Left renal cortex interstitium (tissue), 4 donors: ENCODE measurements around the gene COL6A1. TPM values are rescaled to one million over a fixed set of nuclear protein-coding genes. Genes with fewer than 3 reads are reported as not detected.
"Not testable (repeated sequence)": the region's sequence is repeated elsewhere in the genome, so short reads cannot be mapped to it uniquely, and the experiment has no call there.

Source experiments
- DNase-seq, 4 donors: peaks; one replicate each; pipeline ENCODE4 v3.0.0-alpha.2; 2013; ENCODE audit warnings: low read depth in 4 of 4, low spot score in 2 of 4, missing footprints in 1 of 4
- polyA plus RNA-seq, 4 donors: library from polyadenylated mRNA; unstranded; fragments of 120-200 nt; gene quantifications; one replicate each; pipeline ENCODE4 v1.2.1, GENCODE V29; 2013; ENCODE audit not compliant: insufficient read length in 4 of 4

The COL6A1 gene
- polyA plus RNA-seq, 4 donors, result 218 to 378 (median 313) TPM

DNA sequence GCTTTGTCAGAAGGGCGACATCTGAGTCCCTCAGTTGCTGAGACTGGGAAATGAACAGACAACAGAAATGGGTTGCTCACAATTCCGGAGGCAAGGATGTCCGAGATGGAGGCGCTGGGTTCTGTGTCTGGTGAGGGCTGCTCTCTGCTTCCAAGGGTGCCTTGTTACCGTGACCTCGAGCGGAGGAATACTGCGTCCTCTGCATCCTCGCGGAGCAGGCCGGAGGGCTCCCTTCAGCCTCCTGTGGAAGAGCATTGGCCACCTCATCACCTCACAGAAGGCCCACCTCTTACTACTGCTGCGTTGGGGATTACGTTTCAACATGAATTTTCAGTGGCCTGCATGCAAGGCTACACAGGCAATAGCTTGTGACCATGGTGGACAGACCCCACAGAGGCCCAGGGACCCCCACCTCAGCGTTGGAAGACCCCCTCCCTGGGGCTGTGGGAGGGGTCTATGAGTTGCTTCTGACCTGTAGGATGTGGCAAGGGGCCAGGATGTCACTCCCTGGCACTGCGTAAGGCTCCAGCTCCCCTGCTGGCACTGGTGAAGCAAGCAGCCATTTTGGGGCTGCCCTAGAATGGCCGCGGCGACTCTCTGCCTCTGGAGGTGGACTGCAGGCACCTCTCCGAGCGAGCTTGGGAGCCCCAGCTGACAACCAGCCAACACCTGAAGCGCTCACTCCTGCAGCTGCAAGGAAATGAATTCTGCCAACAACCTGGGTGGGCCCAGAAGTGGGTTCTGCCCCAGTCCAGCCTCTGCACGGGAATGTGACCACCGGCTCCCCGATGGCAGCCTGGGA, 36.3 kb upstream of the COL6A1 start:
- no peak for DNase-seq

- DNase-seq, result no peak
Observed at GRCh38 chr21:45945868-45946210, 35.7 kb upstream of the COL6A1 start.

DNA sequence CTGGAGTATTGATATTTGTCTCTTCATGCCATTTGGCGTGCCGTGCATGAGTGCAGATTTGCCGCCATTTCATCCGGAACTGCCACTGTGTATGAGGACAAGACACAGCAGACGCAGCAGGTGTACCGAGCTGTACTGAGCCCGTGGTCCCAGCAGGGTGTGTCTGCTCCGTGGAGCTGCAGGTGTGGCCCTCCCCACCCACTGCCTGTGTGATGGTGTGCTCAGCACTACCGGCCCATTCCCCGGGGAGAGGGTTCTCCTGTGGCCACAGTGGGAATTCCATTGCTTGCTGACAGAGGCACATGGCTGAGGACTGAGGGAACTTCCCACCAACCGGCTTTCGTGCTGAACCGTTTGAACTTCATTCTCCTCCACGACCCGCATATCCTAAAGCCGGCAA, 34.3 kb upstream of the COL6A1 start:
- no peak for DNase-seq

GRCh38 chr21:45947716-45948255, 33.8 kb upstream of the COL6A1 start:
- no peak for DNase-seq

GRCh38 chr21:45948576-45949141, 32.9 kb upstream of the COL6A1 start:
- DNase-seq, result no peak

- DNase-seq, result no peak
Observed at GRCh38 chr21:45949928-45950739, 31.4 kb upstream of the COL6A1 start.

DNA sequence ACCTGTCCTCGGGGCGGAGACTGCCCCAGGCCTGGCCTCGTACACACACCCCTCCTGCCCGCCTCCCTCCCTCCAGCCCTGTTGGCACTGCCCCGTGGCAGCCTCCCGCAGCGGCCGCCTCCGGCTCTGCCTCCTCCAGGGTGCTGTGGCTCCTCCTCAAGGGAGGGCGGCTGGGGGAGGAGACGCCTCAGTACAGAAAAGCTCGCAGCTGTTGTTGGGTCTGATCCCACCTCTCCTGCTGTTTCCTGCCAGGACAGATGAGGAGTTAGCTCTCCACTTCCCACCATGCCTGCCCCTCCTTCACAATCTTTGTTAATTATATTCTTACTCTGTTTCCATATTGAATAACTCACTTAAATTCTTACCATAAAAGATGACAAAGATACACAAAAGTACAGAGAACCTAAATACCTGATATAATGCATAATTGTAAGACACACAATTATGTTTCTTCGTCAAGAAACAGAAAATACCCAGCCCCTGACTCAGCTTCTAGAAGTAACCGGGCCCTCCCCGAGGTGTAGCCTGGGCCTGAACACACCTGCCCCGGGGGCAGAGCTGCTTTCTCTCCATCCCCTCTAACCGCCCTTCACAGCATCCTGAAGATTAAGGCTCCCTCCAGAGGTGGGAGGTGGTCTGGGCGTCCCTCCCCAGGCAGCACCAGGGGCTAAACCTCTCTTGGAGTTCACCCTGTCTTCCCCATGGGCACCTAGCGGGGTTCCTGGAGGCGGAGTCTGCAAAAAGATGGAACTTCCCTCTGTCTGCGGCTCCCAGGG, 30.6 kb upstream of the COL6A1 start:
- DNase-seq, result no peak

- DNase-seq, result no peak
Observed at GRCh38 chr21:45951676-45952075, 29.9 kb upstream of the COL6A1 start.

DNA sequence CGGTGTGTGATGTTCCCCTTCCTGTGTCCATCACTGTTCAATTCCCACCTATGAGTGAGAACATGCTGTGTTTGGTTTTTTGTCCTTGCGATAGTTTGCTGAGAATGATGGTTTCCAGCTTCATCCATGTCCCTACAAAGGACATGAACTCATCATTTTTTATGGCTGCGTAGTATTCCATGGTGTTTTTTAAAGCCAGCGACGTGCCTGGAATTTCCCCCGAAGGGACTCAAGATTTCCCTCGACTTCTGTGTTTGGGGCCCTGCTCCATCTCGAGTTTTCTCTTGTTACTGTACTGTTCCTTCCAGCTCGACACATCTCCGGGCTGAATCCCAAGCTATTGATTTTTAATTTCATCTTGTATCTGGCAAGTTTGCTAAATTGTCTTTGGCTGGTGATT, 29.0 kb upstream of the COL6A1 start:
- not testable (repeated sequence) for DNase-seq

GRCh38 chr21:45952974-45953373, 28.6 kb upstream of the COL6A1 start:
- no peak for DNase-seq

- DNase-seq, result no peak
Observed at GRCh38 chr21:45954261-45954660, 27.3 kb upstream of the COL6A1 start.

DNA sequence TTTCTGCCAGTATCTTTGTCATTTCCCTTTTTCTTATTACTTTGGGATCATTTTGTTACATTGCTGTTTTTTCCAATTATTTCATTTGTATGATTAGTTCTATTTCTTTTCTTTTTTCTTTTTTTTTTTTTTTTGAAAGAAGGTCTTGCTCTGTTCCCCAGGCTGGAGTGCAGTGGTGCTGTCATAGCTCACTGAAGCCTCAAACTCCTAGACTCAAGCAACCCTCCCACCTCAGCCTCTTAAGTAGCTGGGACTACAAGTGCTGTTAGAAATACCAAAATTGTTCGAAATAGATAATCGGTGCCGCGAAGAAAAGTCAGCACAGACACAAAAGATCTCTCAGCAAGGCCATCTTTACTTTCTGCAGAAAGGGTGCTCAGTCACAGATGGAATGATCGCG, 26.6 kb upstream of the COL6A1 start:
- no peak for DNase-seq

DNA sequence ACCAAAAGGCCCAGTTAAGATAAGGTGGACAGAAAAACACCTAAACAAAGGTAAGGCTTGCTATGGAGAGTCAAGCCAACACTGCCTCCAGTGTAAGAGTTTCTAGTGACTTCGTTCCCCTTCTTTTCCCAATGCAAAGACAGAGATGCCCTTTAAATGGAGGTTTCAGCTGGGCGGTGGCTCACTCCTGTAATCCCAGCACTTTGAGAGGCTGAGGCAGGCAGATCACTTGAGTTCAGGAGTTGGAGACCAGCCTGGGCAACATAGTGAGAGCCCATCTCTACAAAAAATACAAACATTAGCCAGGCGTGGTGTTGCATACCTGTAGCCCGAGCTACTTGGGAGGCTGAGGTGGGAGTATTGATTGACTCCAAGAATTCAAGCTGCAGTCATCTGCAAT, 24.0 kb upstream of the COL6A1 start:
- no peak for DNase-seq

GRCh38 chr21:45957981-45958600, 23.5 kb upstream of the COL6A1 start:
- DNase-seq, result no peak

DNA sequence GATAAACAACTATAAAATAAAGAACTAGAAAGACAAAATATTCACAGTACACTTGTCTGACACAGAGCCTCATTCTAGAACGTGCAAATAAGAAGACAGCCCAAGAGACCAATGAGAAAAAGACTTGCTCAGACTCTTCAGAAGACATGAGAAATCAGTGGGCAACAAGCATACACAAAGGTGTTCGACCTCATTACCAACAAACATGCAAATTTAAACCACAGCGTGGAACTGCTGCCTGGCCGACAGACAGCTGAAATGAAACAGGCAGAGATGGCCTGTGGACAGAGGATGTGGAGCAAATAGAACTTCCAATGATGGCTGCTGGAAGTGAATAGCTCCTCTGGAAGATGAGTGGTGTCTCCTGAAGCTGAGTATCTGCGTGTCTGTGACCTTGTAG, 22.4 kb upstream of the COL6A1 start:
- no peak for DNase-seq

DNA sequence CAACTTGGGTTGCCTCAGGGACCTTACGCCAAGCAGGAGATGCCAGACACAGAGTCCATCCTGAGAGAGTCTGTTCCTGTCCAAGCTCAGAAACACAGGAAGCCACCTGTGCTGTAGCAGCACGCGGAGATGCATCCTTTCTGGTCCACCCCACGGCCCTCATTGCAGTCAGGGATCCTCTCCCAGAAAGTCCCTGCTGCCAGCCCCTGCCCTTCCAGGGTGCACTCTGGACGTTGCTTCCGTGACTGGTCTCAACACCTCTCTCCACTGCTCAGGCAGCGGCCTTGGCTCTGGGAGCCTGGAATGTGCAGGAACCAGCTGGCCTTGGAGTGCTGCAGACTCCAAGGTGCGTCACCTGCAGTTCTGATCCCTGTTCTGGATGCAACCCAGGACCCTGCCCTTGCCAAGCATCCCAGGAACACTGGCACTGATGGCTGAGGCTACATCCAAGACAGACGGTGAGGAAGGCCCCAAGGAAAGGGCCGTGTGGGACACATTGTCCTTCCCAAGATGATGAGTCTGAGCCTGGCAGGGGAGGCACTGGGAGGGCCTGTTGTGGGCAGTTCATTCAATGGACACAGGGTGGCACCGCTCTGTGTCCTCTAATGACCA, 21.7 kb upstream of the COL6A1 start:
- DNase-seq, result no peak

DNA sequence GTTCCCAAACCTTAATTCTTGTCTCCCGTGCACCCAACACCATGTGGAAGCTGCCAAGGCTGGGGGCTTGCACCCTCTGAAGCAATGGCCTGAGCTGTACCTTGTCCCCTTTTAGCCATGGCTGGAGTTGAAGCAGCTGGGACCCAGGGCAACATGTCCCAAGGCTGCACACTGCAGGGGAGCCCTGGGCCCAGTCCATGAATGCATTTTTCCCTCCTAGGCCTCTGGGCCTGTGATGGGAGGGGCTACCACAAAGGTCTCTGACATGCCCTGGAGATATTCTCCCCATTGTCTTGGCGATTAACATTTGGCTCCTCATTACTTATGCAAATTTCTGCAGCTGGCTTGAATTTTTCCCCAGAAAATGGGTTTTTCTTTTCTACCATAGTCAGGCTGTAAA, 20.2 kb upstream of the COL6A1 start:
- not testable (repeated sequence) for DNase-seq

- no peak for DNase-seq
Observed at GRCh38 chr21:45962531-45963231, 18.9 kb upstream of the COL6A1 start.

DNA sequence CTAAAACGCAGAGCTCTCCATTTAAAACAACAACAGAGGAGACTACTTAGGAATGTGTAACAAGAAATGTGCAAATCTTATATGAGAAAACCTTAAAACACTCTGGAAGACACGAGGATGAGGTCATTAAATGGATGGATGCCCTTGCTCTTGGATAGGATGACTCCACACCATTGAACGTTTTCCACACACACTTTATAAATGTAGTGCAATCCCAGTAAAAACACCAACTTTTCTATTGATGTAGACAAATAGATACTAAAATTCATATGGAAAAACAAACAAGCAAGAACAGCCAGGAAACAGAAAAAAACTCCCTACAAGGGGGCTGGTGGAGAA, 18.4 kb upstream of the COL6A1 start:
- DNase-seq, result no peak
